Measurements from ENCODE around the gene ZBTB7C. TPM values are rescaled to one million over a fixed set of nuclear protein-coding genes. Genes with fewer than 3 reads are reported as not detected.

Gene ZBTB7C
- total RNA-seq, 6 experiments from 2014 or later, result not detected

DNA sequence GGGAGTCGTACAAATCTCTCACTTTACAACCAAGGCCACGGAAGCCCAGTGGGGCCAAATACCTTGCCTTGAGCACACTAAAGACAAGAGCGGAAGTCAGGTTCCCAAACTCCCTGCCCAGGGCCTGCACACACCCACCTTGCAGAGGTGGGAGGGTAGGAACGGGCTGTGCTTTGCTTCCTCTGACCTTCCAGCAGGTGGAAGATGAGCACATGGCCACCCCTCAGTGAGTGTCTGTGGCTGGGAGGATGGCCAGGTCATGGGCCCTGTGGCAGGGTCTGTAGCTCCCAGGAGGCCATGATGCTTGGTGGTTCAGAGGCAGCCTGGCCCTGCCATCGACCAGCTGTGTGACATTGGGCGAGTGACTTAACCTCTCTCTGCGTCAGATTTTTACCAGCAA, 218.2 kb downstream of the ZBTB7C start:
- DNase-seq, result no peak
- Mint-ChIP-seq H3K4me1 (ENCODE audit: low read depth) (no peaks in the 10 kb centered on the region), H3K9me3 (no peaks in the 10 kb centered on the region), H3K4me3 (no peak overlapping the region), H3K36me3 (ENCODE audit: low read depth) (no peaks in the 10 kb centered on the region), H3K27me3 (ENCODE audit: insufficient read depth) (peaks cover 51% of the 10 kb centered on the region), H3K27ac (no peak overlapping the region)
- TF ChIP-seq, protein P1, sequence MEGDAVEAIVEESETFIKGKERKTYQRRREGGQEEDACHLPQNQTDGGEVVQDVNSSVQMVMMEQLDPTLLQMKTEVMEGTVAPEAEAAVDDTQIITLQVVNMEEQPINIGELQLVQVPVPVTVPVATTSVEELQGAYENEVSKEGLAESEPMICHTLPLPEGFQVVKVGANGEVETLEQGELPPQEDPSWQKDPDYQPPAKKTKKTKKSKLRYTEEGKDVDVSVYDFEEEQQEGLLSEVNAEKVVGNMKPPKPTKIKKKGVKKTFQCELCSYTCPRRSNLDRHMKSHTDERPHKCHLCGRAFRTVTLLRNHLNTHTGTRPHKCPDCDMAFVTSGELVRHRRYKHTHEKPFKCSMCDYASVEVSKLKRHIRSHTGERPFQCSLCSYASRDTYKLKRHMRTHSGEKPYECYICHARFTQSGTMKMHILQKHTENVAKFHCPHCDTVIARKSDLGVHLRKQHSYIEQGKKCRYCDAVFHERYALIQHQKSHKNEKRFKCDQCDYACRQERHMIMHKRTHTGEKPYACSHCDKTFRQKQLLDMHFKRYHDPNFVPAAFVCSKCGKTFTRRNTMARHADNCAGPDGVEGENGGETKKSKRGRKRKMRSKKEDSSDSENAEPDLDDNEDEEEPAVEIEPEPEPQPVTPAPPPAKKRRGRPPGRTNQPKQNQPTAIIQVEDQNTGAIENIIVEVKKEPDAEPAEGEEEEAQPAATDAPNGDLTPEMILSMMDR (IDR thresholded peaks at IDR 0.05), result no peak

DNA sequence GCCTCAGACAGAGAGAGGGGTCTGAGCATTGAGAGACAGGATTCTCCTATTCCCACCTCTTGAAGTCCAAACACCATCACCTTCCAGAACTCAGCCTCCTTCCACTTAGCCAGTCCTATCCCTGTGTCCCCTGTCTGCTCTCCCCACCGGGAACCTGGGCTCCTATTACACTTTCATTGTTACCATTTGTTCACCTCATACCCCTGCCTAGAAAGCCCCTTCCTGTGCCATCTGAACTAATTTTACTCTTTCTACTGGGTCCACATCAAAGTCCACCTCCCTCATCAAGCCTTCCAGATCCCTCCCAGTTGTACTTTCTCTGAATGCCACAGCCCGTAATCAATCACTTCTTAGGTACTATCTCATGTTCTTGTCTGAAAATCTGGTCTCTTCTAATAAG, 220.6 kb downstream of the ZBTB7C start:
- no peak overlapping the region for H3K27ac Mint-ChIP-seq

DNA sequence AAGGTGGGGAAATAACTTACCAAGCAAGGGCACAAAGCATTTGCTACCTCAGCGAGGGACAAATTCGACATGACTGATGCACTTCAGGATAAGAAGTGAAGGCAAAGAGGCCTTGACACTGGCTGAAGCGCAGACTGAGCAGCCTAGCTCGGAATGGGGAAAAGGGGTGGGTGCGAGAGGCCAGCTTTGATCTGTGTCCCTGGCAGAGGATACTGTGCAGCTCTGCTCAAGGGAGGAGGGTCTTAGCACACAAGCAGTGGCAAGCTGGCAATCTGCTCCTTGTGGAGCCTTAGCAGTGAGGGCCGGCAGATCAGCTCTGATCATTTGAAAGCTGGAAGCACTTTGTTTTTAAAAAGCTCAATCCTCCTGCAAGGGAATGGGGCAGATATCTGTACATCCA, 222.3 kb downstream of the ZBTB7C start:
- no peaks in the 10 kb centered on the region for H3K9me3 Mint-ChIP-seq
- TF ChIP-seq, protein P1 (IDR thresholded peaks at IDR 0.05), result no peak
- peaks cover 55% of the 10 kb centered on the region for H3K27me3 Mint-ChIP-seq (ENCODE audit: insufficient read depth)
- DNase-seq, result no peak
- H3K4me3 Mint-ChIP-seq, result no peak overlapping the region
- H3K36me3 Mint-ChIP-seq (ENCODE audit: low read depth), result no peaks in the 10 kb centered on the region
- no peaks in the 10 kb centered on the region for H3K4me1 Mint-ChIP-seq (ENCODE audit: low read depth)
- H3K27ac Mint-ChIP-seq, result no peak overlapping the region

More for the DNA sequence above, 220.6 kb downstream of the ZBTB7C start:
- H3K4me1 Mint-ChIP-seq (ENCODE audit: low read depth), result no peaks in the 10 kb centered on the region
- no peak overlapping the region for H3K4me3 Mint-ChIP-seq
- H3K27me3 Mint-ChIP-seq (ENCODE audit: insufficient read depth), result peaks cover 55% of the 10 kb centered on the region
- H3K9me3 Mint-ChIP-seq, result no peaks in the 10 kb centered on the region
- H3K36me3 Mint-ChIP-seq (ENCODE audit: low read depth), result no peaks in the 10 kb centered on the region
- DNase-seq, result no peak
- TF ChIP-seq, protein P1 (IDR thresholded peaks at IDR 0.05), result no peak

DNA sequence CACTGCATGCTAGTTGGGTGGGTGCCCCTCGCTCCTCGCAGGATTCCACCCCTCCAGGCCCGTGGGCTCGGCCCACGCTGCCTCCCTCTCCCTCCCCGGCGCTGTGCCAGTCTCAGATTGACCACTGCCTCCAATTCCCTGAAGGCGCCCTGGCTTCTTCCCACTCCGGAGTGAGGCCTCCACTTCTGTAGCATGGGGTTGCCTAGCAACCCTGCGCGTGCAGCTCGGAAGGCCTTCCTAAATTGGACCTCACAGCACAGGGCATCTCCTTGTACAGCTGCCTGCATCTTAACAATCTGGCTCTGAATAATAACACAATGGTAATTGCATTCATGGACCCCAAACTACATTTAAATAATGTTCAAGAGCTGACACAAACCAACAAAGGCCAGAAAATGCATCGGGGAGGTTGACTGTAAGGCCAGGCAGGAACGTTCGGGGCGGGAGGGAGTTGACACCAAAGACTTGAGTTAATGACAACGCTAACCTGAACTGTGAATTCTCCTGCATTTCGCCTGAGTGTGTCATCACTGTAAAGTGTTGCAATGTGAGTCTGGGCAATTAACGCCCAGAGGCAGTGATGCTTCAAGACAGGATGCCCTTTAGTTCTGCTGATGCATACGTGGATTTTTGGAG, 222.9 kb downstream of the ZBTB7C start:
- H3K27ac Mint-ChIP-seq, result no peak overlapping the region

DNA sequence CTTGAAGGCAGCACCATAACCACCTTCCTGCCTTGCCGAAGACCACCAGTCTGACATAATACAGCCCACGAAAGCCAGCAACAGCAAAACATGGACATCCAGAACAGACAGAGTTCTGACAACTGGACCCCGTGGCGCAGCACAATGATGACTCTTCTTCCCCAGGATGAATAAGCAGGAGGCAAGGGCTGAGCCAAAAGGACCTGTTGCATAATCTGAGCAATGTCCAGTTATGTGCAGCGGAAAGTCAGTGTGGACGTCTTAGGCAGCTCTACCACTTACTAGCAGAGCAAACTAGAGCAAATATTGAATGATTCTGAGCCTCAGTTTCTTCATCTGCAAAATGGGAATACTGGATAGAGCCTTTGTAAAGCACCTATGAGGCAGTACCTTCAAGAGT, 225.1 kb downstream of the ZBTB7C start:
- Mint-ChIP-seq H3K4me3 (no peak overlapping the region), H3K36me3 (ENCODE audit: low read depth) (no peaks in the 10 kb centered on the region), H3K4me1 (ENCODE audit: low read depth) (no peaks in the 10 kb centered on the region), H3K27ac (no peak overlapping the region), H3K9me3 (no peaks in the 10 kb centered on the region), H3K27me3 (ENCODE audit: insufficient read depth) (peaks cover 52% of the 10 kb centered on the region)
- no peak for DNase-seq
- TF ChIP-seq, protein P1 (IDR thresholded peaks at IDR 0.05), result no peak

More for the DNA sequence above, 222.9 kb downstream of the ZBTB7C start:
- Mint-ChIP-seq H3K4me3 (no peak overlapping the region), H3K9me3 (no peaks in the 10 kb centered on the region), H3K4me1 (ENCODE audit: low read depth) (no peaks in the 10 kb centered on the region), H3K36me3 (ENCODE audit: low read depth) (no peaks in the 10 kb centered on the region), H3K27me3 (ENCODE audit: insufficient read depth) (peaks cover 55% of the 10 kb centered on the region)
- TF ChIP-seq, protein P1 (IDR thresholded peaks at IDR 0.05), result no peak
- no peak for DNase-seq

Measured in HFFc6 (cell line).